GM23338 (cell line): ENCODE measurements around the gene AIG1. TPM values are rescaled to one million over a fixed set of nuclear protein-coding genes. Genes with fewer than 3 reads are reported as not detected.

Experiments
- ATAC-seq: fragments of 200-7000 bp; cut with Tn5 transposase; 3 replicates; pipeline ENCODE4 v1.9.1; 2020
- DNase-seq: peaks from one replicate; pipeline ENCODE4 v3.0.0-alpha.2; 2015; ENCODE audit warnings: low spot score
- H2AFZ ChIP-seq: fragments of 200-600 bp; sonication (generic); 2 replicates; pipeline ENCODE4 v1.8.0; 2016; ENCODE audit warnings: antibody characterized with exemption, mild to moderate bottlenecking, moderate library complexity
- H3F3A ChIP-seq: fragments of 200-600 bp; sonication (generic); replicated peaks from 2 replicates; pipeline ENCODE4 v1.8.0; 2017; ENCODE audit warnings: antibody characterized with exemption, mixed run types, low read depth
- H3K27ac ChIP-seq: fragments of 200-600 bp; sonication (generic); 2 replicates; pipeline ENCODE4 v1.6.1; 2016; ENCODE audit warnings: low read depth
- H3K27me3 ChIP-seq: fragments of 200-600 bp; sonication (generic); 2 replicates; pipeline ENCODE4 v1.8.0; 2016; ENCODE audit warnings: mild to moderate bottlenecking, mixed run types, moderate library complexity; ENCODE audit not compliant: insufficient read depth
- H3K36me3 ChIP-seq: fragments of 200-600 bp; sonication (generic); 2 replicates; pipeline ENCODE4 v1.8.0; 2016; ENCODE audit warnings: mild to moderate bottlenecking; ENCODE audit not compliant: insufficient read depth
- H3K4me1 ChIP-seq: fragments of 200-600 bp; sonication (generic); 2 replicates; pipeline ENCODE4 v1.8.0; 2016; ENCODE audit warnings: mild to moderate bottlenecking, moderate library complexity; ENCODE audit not compliant: insufficient read depth
- H3K4me2 ChIP-seq: fragments of 200-600 bp; sonication (generic); 2 replicates; pipeline ENCODE4 v1.7.1; 2017; ENCODE audit warnings: mixed run types
- H3K4me3 ChIP-seq: fragments of 200-600 bp; sonication (generic); 2 replicates; pipeline ENCODE4 v1.6.1; 2016; ENCODE audit warnings: mixed run types
- H3K79me2 ChIP-seq: fragments of 200-600 bp; sonication (generic); replicated peaks from 2 replicates; pipeline ENCODE4 v1.8.0; 2017; ENCODE audit warnings: mild to moderate bottlenecking; ENCODE audit not compliant: insufficient read depth
- H3K9me2 ChIP-seq: fragments of 200-600 bp; sonication (generic); 2 replicates; pipeline ENCODE4 v1.8.0; 2017; ENCODE audit not compliant: insufficient read depth
- H4K20me1 ChIP-seq: fragments of 200-600 bp; sonication (generic); replicated peaks from 2 replicates; pipeline ENCODE4 v1.8.0; 2017; ENCODE audit warnings: mild to moderate bottlenecking; ENCODE audit not compliant: insufficient read depth
- H3K27ac Mint-ChIP-seq: 2 replicates; pipeline ENCODE4 v1.8.0; 2020; ENCODE audit warnings: inconsistent platforms, mild to moderate bottlenecking, moderate library complexity, mixed read lengths
- H3K27me3 Mint-ChIP-seq: 3 replicates; pipeline ENCODE4 v1.8.0; 2022; ENCODE audit warnings: low read depth, mild to moderate bottlenecking, moderate library complexity, mixed read lengths, inconsistent platforms; ENCODE audit not compliant: insufficient read depth, poor library complexity
- H3K36me3 Mint-ChIP-seq: 3 replicates; pipeline ENCODE4 v1.8.0; 2021; ENCODE audit warnings: low read depth, mild to moderate bottlenecking, inconsistent platforms, moderate library complexity, mixed read lengths
- H3K4me1 Mint-ChIP-seq: 3 replicates; pipeline ENCODE4 v1.8.0; 2020; ENCODE audit warnings: mild to moderate bottlenecking, inconsistent platforms, mixed read lengths
- H3K4me3 Mint-ChIP-seq: 3 replicates; pipeline ENCODE4 v1.8.0; 2021; ENCODE audit warnings: moderate library complexity, mild to moderate bottlenecking, inconsistent platforms, mixed read lengths
- H3K9me3 Mint-ChIP-seq: 3 replicates; pipeline ENCODE4 v1.8.0; 2020; ENCODE audit warnings: moderate library complexity, mild to moderate bottlenecking, inconsistent platforms, mixed read lengths
- CREB1 ChIP-seq: fragments of 250-450 bp; sonication (Bioruptor Pico); IDR thresholded peaks from 2 replicates; pipeline ENCODE4 v1.5.0; 2020; ENCODE audit warnings: low read depth, mild to moderate bottlenecking, moderate library complexity
- EZH2 ChIP-seq: fragments of 200-600 bp; sonication (generic); IDR thresholded peaks from one replicate; pipeline ENCODE4 v1.8.0; 2017; ENCODE audit warnings: antibody characterized with exemption, mild to moderate bottlenecking, low read depth; ENCODE audit not compliant: unreplicated experiment
- EZH2phosphoT487 ChIP-seq: fragments of 200-600 bp; sonication (generic); IDR thresholded peaks from one replicate; pipeline ENCODE4 v1.8.1; 2018; ENCODE audit warnings: antibody characterized with exemption; ENCODE audit not compliant: unreplicated experiment
- JUNB ChIP-seq: IDR thresholded peaks from one replicate; pipeline ENCODE4 v1.6.1; 2016; ENCODE audit warnings: antibody characterized with exemption; ENCODE audit not compliant: unreplicated experiment
- NANOG ChIP-seq: IDR thresholded peaks from 2 replicates; pipeline ENCODE4 v1.6.1; 2016; ENCODE audit warnings: antibody characterized with exemption, borderline replicate concordance
- POLR2AphosphoS5 ChIP-seq: IDR thresholded peaks from 2 replicates; pipeline ENCODE4 v1.6.1; 2016; ENCODE audit warnings: antibody characterized with exemption, low read depth
- STAT1 ChIP-seq: IDR thresholded peaks from one replicate; pipeline ENCODE4 v1.6.1; 2016; ENCODE audit warnings: antibody characterized with exemption; ENCODE audit not compliant: unreplicated experiment
- ZNF114 ChIP-seq: fragments of 250-450 bp; sonication (Bioruptor Pico); IDR thresholded peaks from 2 replicates; pipeline ENCODE4 v1.5.0; 2020; ENCODE audit warnings: mild to moderate bottlenecking, moderate library complexity
- ZNF331 ChIP-seq: fragments of 250-450 bp; sonication (Bioruptor Pico); IDR thresholded peaks from 2 replicates; pipeline ENCODE4 v1.5.0; 2020; ENCODE audit warnings: low read depth, mild to moderate bottlenecking, moderate library complexity
- polyA plus RNA-seq: library from polyadenylated mRNA; unstranded; fragments of >200 nt; fragmentation: Nextera tagmentation; extraction: Ambion mirVana; gene quantifications from 2 replicates; pipeline ENCODE4 v1.2.1, GENCODE V29; 2016
- total RNA-seq: library from RNA; depleted of rRNA; stranded (reverse); fragments of >200 nt; shearing (Covaris generic); gene quantifications from 2 replicates; pipeline ENCODE4 v1.2.3, GENCODE V29; 2014
- TF ChIP-seq, protein P1 (sequence below): IDR thresholded peaks from 2 replicates; pipeline ENCODE4 v1.6.1; 2016; ENCODE audit warnings: antibody characterized with exemption
- TF ChIP-seq, protein P2 (sequence below): fragments of 250-450 bp; sonication (Bioruptor Pico); IDR thresholded peaks from 2 replicates; pipeline ENCODE4 v1.5.0; 2020; ENCODE audit warnings: mild to moderate bottlenecking, moderate library complexity
- TF ChIP-seq, protein P3 (sequence below), 2 experiments: fragments of 200-600 bp in 1 of 2; sonication (generic) in 1 of 2; conservative IDR thresholded peaks; 2 replicates each; pipeline versions ENCODE4 v1.5.1 to v1.6.1; 2016 to 2017; ENCODE audit warnings: antibody characterized with exemption in 2 of 2, low read depth in 2 of 2, mild to moderate bottlenecking in 2 of 2, moderate library complexity in 1 of 2
- TF ChIP-seq, protein P4 (sequence below): IDR thresholded peaks from one replicate; pipeline ENCODE4 v1.6.1; 2018; ENCODE audit warnings: antibody characterized with exemption; ENCODE audit not compliant: unreplicated experiment

AIG1 gene
- total and polyA plus RNA-seq, 2 experiments from 2014 or later, result 65.2 to 88.4 TPM

DNA sequence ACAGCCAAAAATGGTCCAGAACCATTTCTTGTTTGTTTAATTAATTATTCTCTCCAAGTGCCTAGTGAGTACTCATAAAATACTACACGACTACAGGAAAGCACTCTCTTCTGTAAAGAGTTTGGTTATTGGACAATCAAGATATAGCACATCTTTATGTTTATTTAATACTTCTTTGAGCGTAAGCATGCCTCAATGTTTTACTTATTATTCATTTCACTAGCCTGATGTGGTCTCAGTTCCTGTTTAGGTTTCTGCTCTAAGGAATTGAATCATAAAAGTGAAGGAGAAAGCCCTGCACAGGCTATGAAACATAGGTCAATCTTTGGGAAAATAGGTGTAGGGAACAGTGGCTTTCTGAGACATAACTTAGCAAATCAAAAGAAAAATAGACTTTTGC lies 45.9 kb upstream of the AIG1 start:
- H3K9me3 Mint-ChIP-seq, result no peaks in the 10 kb centered on the region; the same call in 2 of the 3 replicates
- no peak overlapping the region for H2AFZ ChIP-seq
- H3K9me2 ChIP-seq, result no peaks in the 10 kb centered on the region
- no peak overlapping the region for H3K4me2 ChIP-seq
- DNase-seq, result no peak
- H3K36me3 Mint-ChIP-seq, result no peaks in the 10 kb centered on the region
- no peak overlapping the region for H3K4me3 ChIP-seq
- no peak overlapping the region for H3K4me3 Mint-ChIP-seq
- H4K20me1 ChIP-seq, result no peaks in the 10 kb centered on the region
- no peaks in the 10 kb centered on the region for H3K4me1 ChIP-seq
- H3K27me3 Mint-ChIP-seq, result no peaks in the 10 kb centered on the region
- ATAC-seq, result no peak
- no peaks in the 10 kb centered on the region for H3F3A ChIP-seq
- H3K27me3 ChIP-seq, result no peaks in the 10 kb centered on the region
- H3K79me2 ChIP-seq, result no peaks in the 10 kb centered on the region
- no peak overlapping the region for H3K27ac ChIP-seq
- no peaks in the 10 kb centered on the region for H3K36me3 ChIP-seq
- no peak for TF ChIP-seq NANOG
- TF ChIP-seq CREB1 (CRISPR knock-in tag), result no peak
- TF ChIP-seq, protein P1, sequence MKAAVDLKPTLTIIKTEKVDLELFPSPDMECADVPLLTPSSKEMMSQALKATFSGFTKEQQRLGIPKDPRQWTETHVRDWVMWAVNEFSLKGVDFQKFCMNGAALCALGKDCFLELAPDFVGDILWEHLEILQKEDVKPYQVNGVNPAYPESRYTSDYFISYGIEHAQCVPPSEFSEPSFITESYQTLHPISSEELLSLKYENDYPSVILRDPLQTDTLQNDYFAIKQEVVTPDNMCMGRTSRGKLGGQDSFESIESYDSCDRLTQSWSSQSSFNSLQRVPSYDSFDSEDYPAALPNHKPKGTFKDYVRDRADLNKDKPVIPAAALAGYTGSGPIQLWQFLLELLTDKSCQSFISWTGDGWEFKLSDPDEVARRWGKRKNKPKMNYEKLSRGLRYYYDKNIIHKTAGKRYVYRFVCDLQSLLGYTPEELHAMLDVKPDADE, result no peak
- TF ChIP-seq, protein P2, sequence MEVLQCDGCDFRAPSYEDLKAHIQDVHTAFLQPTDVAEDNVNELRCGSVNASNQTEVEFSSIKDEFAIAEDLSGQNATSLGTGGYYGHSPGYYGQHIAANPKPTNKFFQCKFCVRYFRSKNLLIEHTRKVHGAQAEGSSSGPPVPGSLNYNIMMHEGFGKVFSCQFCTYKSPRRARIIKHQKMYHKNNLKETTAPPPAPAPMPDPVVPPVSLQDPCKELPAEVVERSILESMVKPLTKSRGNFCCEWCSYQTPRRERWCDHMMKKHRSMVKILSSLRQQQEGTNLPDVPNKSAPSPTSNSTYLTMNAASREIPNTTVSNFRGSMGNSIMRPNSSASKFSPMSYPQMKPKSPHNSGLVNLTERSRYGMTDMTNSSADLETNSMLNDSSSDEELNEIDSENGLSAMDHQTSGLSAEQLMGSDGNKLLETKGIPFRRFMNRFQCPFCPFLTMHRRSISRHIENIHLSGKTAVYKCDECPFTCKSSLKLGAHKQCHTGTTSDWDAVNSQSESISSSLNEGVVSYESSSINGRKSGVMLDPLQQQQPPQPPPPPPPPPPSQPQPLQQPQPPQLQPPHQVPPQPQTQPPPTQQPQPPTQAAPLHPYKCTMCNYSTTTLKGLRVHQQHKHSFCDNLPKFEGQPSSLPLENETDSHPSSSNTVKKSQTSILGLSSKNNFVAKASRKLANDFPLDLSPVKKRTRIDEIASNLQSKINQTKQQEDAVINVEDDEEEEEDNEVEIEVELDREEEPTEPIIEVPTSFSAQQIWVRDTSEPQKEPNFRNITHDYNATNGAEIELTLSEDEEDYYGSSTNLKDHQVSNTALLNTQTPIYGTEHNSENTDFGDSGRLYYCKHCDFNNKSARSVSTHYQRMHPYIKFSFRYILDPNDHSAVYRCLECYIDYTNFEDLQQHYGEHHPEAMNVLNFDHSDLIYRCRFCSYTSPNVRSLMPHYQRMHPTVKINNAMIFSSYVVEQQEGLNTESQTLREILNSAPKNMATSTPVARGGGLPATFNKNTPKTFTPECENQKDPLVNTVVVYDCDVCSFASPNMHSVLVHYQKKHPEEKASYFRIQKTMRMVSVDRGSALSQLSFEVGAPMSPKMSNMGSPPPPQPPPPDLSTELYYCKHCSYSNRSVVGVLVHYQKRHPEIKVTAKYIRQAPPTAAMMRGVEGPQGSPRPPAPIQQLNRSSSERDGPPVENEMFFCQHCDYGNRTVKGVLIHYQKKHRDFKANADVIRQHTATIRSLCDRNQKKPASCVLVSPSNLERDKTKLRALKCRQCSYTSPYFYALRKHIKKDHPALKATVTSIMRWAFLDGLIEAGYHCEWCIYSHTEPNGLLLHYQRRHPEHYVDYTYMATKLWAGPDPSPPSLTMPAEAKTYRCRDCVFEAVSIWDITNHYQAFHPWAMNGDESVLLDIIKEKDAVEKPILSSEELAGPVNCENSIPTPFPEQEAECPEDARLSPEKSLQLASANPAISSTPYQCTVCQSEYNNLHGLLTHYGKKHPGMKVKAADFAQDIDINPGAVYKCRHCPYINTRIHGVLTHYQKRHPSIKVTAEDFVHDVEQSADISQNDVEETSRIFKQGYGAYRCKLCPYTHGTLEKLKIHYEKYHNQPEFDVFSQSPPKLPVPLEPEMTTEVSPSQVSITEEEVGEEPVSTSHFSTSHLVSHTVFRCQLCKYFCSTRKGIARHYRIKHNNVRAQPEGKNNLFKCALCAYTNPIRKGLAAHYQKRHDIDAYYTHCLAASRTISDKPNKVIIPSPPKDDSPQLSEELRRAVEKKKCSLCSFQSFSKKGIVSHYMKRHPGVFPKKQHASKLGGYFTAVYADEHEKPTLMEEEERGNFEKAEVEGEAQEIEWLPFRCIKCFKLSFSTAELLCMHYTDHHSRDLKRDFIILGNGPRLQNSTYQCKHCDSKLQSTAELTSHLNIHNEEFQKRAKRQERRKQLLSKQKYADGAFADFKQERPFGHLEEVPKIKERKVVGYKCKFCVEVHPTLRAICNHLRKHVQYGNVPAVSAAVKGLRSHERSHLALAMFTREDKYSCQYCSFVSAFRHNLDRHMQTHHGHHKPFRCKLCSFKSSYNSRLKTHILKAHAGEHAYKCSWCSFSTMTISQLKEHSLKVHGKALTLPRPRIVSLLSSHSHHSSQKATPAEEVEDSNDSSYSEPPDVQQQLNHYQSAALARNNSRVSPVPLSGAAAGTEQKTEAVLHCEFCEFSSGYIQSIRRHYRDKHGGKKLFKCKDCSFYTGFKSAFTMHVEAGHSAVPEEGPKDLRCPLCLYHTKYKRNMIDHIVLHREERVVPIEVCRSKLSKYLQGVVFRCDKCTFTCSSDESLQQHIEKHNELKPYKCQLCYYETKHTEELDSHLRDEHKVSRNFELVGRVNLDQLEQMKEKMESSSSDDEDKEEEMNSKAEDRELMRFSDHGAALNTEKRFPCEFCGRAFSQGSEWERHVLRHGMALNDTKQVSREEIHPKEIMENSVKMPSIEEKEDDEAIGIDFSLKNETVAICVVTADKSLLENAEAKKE, result no peak
- TF ChIP-seq EZH2, result no peak
- no peak for TF ChIP-seq JUNB
- TF ChIP-seq ZNF331 (CRISPR knock-in tag), result no peak
- TF ChIP-seq, protein P3, sequence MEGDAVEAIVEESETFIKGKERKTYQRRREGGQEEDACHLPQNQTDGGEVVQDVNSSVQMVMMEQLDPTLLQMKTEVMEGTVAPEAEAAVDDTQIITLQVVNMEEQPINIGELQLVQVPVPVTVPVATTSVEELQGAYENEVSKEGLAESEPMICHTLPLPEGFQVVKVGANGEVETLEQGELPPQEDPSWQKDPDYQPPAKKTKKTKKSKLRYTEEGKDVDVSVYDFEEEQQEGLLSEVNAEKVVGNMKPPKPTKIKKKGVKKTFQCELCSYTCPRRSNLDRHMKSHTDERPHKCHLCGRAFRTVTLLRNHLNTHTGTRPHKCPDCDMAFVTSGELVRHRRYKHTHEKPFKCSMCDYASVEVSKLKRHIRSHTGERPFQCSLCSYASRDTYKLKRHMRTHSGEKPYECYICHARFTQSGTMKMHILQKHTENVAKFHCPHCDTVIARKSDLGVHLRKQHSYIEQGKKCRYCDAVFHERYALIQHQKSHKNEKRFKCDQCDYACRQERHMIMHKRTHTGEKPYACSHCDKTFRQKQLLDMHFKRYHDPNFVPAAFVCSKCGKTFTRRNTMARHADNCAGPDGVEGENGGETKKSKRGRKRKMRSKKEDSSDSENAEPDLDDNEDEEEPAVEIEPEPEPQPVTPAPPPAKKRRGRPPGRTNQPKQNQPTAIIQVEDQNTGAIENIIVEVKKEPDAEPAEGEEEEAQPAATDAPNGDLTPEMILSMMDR (conservative IDR thresholded peaks at IDR 0.05; ENCODE audit: low read depth in 2 of 2), result no peak
- TF ChIP-seq POLR2AphosphoS5, result no peak
- TF ChIP-seq ZNF114 (CRISPR knock-in tag), result no peak
- TF ChIP-seq, protein P4, sequence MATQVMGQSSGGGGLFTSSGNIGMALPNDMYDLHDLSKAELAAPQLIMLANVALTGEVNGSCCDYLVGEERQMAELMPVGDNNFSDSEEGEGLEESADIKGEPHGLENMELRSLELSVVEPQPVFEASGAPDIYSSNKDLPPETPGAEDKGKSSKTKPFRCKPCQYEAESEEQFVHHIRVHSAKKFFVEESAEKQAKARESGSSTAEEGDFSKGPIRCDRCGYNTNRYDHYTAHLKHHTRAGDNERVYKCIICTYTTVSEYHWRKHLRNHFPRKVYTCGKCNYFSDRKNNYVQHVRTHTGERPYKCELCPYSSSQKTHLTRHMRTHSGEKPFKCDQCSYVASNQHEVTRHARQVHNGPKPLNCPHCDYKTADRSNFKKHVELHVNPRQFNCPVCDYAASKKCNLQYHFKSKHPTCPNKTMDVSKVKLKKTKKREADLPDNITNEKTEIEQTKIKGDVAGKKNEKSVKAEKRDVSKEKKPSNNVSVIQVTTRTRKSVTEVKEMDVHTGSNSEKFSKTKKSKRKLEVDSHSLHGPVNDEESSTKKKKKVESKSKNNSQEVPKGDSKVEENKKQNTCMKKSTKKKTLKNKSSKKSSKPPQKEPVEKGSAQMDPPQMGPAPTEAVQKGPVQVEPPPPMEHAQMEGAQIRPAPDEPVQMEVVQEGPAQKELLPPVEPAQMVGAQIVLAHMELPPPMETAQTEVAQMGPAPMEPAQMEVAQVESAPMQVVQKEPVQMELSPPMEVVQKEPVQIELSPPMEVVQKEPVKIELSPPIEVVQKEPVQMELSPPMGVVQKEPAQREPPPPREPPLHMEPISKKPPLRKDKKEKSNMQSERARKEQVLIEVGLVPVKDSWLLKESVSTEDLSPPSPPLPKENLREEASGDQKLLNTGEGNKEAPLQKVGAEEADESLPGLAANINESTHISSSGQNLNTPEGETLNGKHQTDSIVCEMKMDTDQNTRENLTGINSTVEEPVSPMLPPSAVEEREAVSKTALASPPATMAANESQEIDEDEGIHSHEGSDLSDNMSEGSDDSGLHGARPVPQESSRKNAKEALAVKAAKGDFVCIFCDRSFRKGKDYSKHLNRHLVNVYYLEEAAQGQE, result no peak
- TF ChIP-seq STAT1, result no peak
- no peak for TF ChIP-seq EZH2phosphoT487
- peaks cover 2% of the 10 kb centered on the region; the same call in 2 of the 3 replicates for H3K4me1 Mint-ChIP-seq
- no peak overlapping the region for H3K27ac Mint-ChIP-seq
